Smooth muscle cell (in vitro differentiated cells): Measurements from ENCODE around the gene SGPL1. TPM values are rescaled to one million over a fixed set of nuclear protein-coding genes. Genes with fewer than 3 reads are reported as not detected.

Source experiments
- DNase-seq: peaks from one replicate; lab custom pipeline; 2025; ENCODE audit not compliant: unreplicated experiment; lab: John Stamatoyannopoulos, UW
- H2AFZ ChIP-seq: fragments of 200-600 bp; sonication (generic); 2 replicates; pipeline ENCODE4 v1.6.0; 2016; ENCODE audit warnings: antibody characterized with exemption, low read depth, mild to moderate bottlenecking
- H3F3A ChIP-seq: fragments of 200-600 bp; sonication (generic); 2 replicates; pipeline ENCODE4 v1.6.0; 2017; ENCODE audit warnings: antibody characterized with exemption, low read depth
- H3K27ac ChIP-seq: fragments of 200-600 bp; sonication (generic); 2 replicates; pipeline ENCODE4 v1.5.1; 2016; ENCODE audit warnings: low read depth, mild to moderate bottlenecking
- H3K27me3 ChIP-seq: fragments of 200-600 bp; sonication (generic); 2 replicates; pipeline ENCODE4 v1.6.1; 2016; ENCODE audit warnings: low read depth, mild to moderate bottlenecking
- H3K36me3 ChIP-seq: fragments of 200-600 bp; sonication (generic); 2 replicates; pipeline ENCODE4 v1.5.1; 2016; ENCODE audit warnings: low read depth
- H3K4me1 ChIP-seq: fragments of 200-600 bp; sonication (generic); 2 replicates; pipeline ENCODE4 v1.5.1; 2016; ENCODE audit warnings: low read depth
- H3K4me2 ChIP-seq: fragments of 200-600 bp; sonication (generic); 2 replicates; pipeline ENCODE4 v1.6.0; 2016; ENCODE audit warnings: mild to moderate bottlenecking
- H3K4me3 ChIP-seq: fragments of 200-600 bp; sonication (generic); 2 replicates; pipeline ENCODE4 v1.5.1; 2016; ENCODE audit warnings: mild to moderate bottlenecking
- H3K79me2 ChIP-seq: fragments of 200-600 bp; sonication (generic); 2 replicates; pipeline ENCODE4 v1.6.0; 2016; ENCODE audit warnings: low read depth, mild to moderate bottlenecking
- H3K9ac ChIP-seq: fragments of 200-600 bp; sonication (generic); 2 replicates; pipeline ENCODE4 v1.6.0; 2016; ENCODE audit warnings: low read depth
- H3K9me3 ChIP-seq: fragments of 200-600 bp; sonication (generic); replicated peaks from 2 replicates; pipeline ENCODE4 v1.5.1; 2016; ENCODE audit warnings: low read depth
- H4K20me1 ChIP-seq: fragments of 200-600 bp; sonication (generic); 2 replicates; pipeline ENCODE4 v1.6.0; 2016; ENCODE audit warnings: low read depth
- CTCF ChIP-seq: fragments of 200-600 bp; sonication (generic); IDR thresholded peaks from 2 replicates; pipeline ENCODE4 v1.5.1; 2017; ENCODE audit warnings: borderline replicate concordance, mild to moderate bottlenecking, antibody characterized with exemption; ENCODE audit not compliant: insufficient read depth, poor library complexity, severe bottlenecking
- WGBS: methylation state at CpG from one replicate; pipeline ENCODE4 v1.1.7; 2016; ENCODE audit warnings: low lambda C conversion rate; 5-methylcytosine and 5-hydroxymethylcytosine counted together
- polyA plus RNA-seq: library from polyadenylated mRNA; unstranded; fragments of >200 nt; fragmentation: Nextera tagmentation; extraction: Ambion mirVana; gene quantifications from 2 replicates; pipeline ENCODE4 v1.2.1, GENCODE V29; 2016
- total RNA-seq: library from RNA; depleted of rRNA; stranded (reverse); fragments of >200 nt; gene quantifications from 2 replicates; pipeline ENCODE4 v1.2.3, GENCODE V29; 2014

Gene SGPL1
- total and polyA plus RNA-seq, 2 experiments from 2014 or later, result 20.0 to 41.1 TPM

GRCh38 chr10:70902661-70903261 lies 87.0 kb downstream of the SGPL1 start:
- H3K4me2 ChIP-seq, result no peak overlapping the region
- H3F3A ChIP-seq, result no peaks in the 10 kb centered on the region
- H4K20me1 ChIP-seq, result no peaks in the 10 kb centered on the region
- no peaks in the 10 kb centered on the region for H3K4me1 ChIP-seq
- 86% methylated on average over 5 of the region's 5 CpGs for WGBS
- H3K79me2 ChIP-seq, result no peaks in the 10 kb centered on the region
- H3K9ac ChIP-seq, result no peak overlapping the region
- H3K27ac ChIP-seq, result no peak overlapping the region
- no peak for TF ChIP-seq CTCF
- H3K27me3 ChIP-seq, result no peaks in the 10 kb centered on the region
- no peaks in the 10 kb centered on the region for H3K36me3 ChIP-seq
- DNase-seq, result no peak
- H3K9me3 ChIP-seq, result no peaks in the 10 kb centered on the region
- no peak overlapping the region for H2AFZ ChIP-seq
- H3K4me3 ChIP-seq, result no peak overlapping the region

- DNase-seq, result no peak
Measured at GRCh38 chr10:70903262-70903921, 87.6 kb downstream of the SGPL1 start.

GRCh38 chr10:70905071-70906021 lies 89.6 kb downstream of the SGPL1 start:
- Histone ChIP-seq H3K27ac (no peak overlapping the region), H3K9ac (no peak overlapping the region), H3K4me2 (no peak overlapping the region), H3K9me3 (no peaks in the 10 kb centered on the region), H3K4me1 (no peaks in the 10 kb centered on the region), H3K36me3 (no peaks in the 10 kb centered on the region), H3K79me2 (no peaks in the 10 kb centered on the region), H3K4me3 (no peak overlapping the region), H3F3A (no peaks in the 10 kb centered on the region), H2AFZ (no peak overlapping the region), H3K27me3 (no peaks in the 10 kb centered on the region), H4K20me1 (no peaks in the 10 kb centered on the region)
- no peak for DNase-seq
- 82% methylated on average over 27 of the region's 27 CpGs for WGBS
- no peak for TF ChIP-seq CTCF

More at GRCh38 chr10:70903262-70903921, 87.6 kb downstream of the SGPL1 start:
- Histone ChIP-seq H3K79me2 (no peaks in the 10 kb centered on the region), H3K9ac (no peak overlapping the region), H3K36me3 (no peaks in the 10 kb centered on the region), H3K4me1 (no peaks in the 10 kb centered on the region), H3K27me3 (no peaks in the 10 kb centered on the region), H3K4me3 (no peak overlapping the region), H3F3A (no peaks in the 10 kb centered on the region), H3K9me3 (no peaks in the 10 kb centered on the region), H3K4me2 (no peak overlapping the region), H4K20me1 (no peaks in the 10 kb centered on the region), H3K27ac (no peak overlapping the region), H2AFZ (no peak overlapping the region)
- WGBS, result 51% methylated on average over 14 of the region's 14 CpGs
- peak; percentile 93 for TF ChIP-seq CTCF
